ENCODE results near the gene DPAGT1.

The DPAGT1 gene

GRCh38 chr11:119118227-119118626 is 16.6 kb upstream of the DPAGT1 start:
- H3K36me3 ChIP-seq = peaks cover 28% of the 10 kb centered on the region
- H3K4me3 ChIP-seq (ENCODE audit: low read depth in 1 of 2, low read length in 1 of 2) = no peak overlapping the region
- H3K4me1 ChIP-seq (ENCODE audit: control insufficient read depth in 1 of 2, insufficient read depth in 1 of 2, low read depth in 1 of 2, low read length in 1 of 2) = peaks cover 48 to 49% of the 10 kb centered on the region in 2 experiments
- H3K27ac ChIP-seq = peak overlapping the region; percentile 10
- H3K27me3 ChIP-seq = no peaks in the 10 kb centered on the region
- H3K9me3 ChIP-seq = no peaks in the 10 kb centered on the region
- TF ChIP-seq, protein P1, sequence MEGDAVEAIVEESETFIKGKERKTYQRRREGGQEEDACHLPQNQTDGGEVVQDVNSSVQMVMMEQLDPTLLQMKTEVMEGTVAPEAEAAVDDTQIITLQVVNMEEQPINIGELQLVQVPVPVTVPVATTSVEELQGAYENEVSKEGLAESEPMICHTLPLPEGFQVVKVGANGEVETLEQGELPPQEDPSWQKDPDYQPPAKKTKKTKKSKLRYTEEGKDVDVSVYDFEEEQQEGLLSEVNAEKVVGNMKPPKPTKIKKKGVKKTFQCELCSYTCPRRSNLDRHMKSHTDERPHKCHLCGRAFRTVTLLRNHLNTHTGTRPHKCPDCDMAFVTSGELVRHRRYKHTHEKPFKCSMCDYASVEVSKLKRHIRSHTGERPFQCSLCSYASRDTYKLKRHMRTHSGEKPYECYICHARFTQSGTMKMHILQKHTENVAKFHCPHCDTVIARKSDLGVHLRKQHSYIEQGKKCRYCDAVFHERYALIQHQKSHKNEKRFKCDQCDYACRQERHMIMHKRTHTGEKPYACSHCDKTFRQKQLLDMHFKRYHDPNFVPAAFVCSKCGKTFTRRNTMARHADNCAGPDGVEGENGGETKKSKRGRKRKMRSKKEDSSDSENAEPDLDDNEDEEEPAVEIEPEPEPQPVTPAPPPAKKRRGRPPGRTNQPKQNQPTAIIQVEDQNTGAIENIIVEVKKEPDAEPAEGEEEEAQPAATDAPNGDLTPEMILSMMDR (IDR thresholded peaks at IDR 0.05) = no peak

- Histone ChIP-seq H3K36me3 (peaks cover 39% of the 10 kb centered on the region), H3K4me3 (ENCODE audit: low read depth in 1 of 2, low read length in 1 of 2) (no peak overlapping the region), H3K27ac (peak overlapping the region; percentile 87), H3K9me3 (no peaks in the 10 kb centered on the region), H3K27me3 (no peaks in the 10 kb centered on the region), H3K4me1 (ENCODE audit: control insufficient read depth in 1 of 2, insufficient read depth in 1 of 2, low read depth in 1 of 2, low read length in 1 of 2) (peaks cover 39 to 41% of the 10 kb centered on the region in 2 experiments)
- TF ChIP-seq, protein P1 (IDR thresholded peaks at IDR 0.05) = no peak
These were observed 15.5 kb upstream of the DPAGT1 start for GRCh38 chr11:119117004-119117706.

DNA sequence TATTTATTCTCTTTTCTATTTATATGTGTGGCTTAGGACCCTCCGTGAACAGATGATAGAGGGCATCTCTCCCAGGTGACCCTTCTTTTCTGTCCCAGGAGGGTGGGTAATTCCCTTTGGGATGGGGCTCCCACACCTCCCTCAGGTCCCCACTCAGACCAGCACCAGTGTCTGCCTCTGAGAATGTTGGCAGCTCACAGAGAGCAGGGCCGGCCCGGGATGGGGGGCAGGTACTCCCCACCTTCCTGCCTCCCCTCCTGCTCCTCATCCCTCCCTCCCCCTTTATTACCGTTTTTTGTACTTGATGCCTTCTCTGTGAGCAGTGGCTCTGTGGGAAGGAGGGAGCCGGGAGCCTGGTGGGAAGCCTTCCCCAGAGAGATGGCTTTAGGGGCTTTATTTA is 14.9 kb upstream of the DPAGT1 start:
- Histone ChIP-seq H3K4me3 (ENCODE audit: low read depth in 1 of 2, low read length in 1 of 2) (peak overlapping the region in 1 of 2 experiments; percentile 67), H3K36me3 (peaks cover 45% of the 10 kb centered on the region), H3K4me1 (ENCODE audit: control insufficient read depth in 1 of 2, insufficient read depth in 1 of 2, low read depth in 1 of 2, low read length in 1 of 2) (peaks cover 33 to 38% of the 10 kb centered on the region in 2 experiments), H3K27me3 (no peaks in the 10 kb centered on the region), H3K27ac (peak overlapping the region; percentile 87), H3K9me3 (no peaks in the 10 kb centered on the region)
- TF ChIP-seq, protein P1 (IDR thresholded peaks at IDR 0.05) = no peak

GRCh38 chr11:119116235-119116594 is 14.6 kb upstream of the DPAGT1 start:
- Histone ChIP-seq H3K36me3 (peaks cover 48% of the 10 kb centered on the region), H3K4me1 (ENCODE audit: control insufficient read depth in 1 of 2, insufficient read depth in 1 of 2, low read depth in 1 of 2, low read length in 1 of 2) (peaks cover 33 to 38% of the 10 kb centered on the region in 2 experiments), H3K4me3 (ENCODE audit: low read depth in 1 of 2, low read length in 1 of 2) (peak overlapping the region; percentile 56 to 67), H3K9me3 (no peaks in the 10 kb centered on the region), H3K27me3 (no peaks in the 10 kb centered on the region), H3K27ac (peak overlapping the region; percentile 87)
- TF ChIP-seq, protein P1 (IDR thresholded peaks at IDR 0.05) = no peak

DNA sequence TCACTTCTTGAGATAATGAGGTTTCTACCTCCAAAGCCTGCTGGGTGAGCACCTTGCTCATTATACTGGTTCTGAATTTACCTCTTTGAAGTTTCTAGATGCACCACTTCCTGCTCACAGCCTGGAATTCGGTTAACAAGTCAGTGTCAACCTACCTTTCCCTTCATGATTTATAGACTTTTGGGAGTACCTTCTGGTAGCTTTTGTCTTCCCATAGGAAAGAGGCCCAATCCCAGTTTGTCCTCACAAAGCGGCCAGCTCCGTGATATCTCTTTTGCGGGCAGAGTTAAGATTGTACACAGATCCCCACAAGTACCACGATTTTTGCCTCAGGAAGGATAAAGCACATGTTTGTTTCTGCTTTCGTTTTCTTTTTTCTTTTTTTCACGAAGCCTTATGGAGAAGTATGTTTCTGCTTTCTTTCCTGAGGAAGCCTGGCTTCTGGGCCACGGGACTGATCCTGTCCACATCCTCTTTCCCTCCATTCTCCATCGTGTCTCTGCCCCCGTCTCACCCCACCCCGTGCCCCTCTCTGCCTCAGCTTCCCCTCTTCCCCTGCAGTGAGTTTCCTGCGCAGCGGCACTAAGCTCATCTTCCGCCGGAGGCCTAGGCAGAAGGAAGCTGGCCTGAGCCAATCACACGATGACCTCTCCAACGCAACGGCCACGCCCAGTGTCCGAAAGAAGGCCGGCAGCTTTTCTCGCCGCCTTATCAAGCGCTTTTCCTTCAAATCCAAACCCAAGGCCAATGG is 14.0 kb upstream of the DPAGT1 start:
- Histone ChIP-seq H3K9me3 (no peaks in the 10 kb centered on the region), H3K4me1 (ENCODE audit: control insufficient read depth in 1 of 2, insufficient read depth in 1 of 2, low read depth in 1 of 2, low read length in 1 of 2) (peaks cover 29 to 38% of the 10 kb centered on the region in 2 experiments), H3K27ac (peak overlapping the region; percentile 87), H3K27me3 (no peaks in the 10 kb centered on the region), H3K4me3 (ENCODE audit: low read depth in 1 of 2, low read length in 1 of 2) (peak overlapping the region; percentile 56 to 67), H3K36me3 (peaks cover 54% of the 10 kb centered on the region)
- TF ChIP-seq, protein P1 (IDR thresholded peaks at IDR 0.05) = peak; percentile 39
